IPS-20b (cell line): ENCODE measurements around the gene AIFM1.

Source experiments
- H3K27ac ChIP-seq: one replicate; pipeline ENCODE4 v1.5.1; 2013; ENCODE audit warnings: low read length
- H3K27me3 ChIP-seq: 2 replicates; pipeline ENCODE4 v1.6.1; 2013; ENCODE audit warnings: mild to moderate bottlenecking, low read length, inconsistent platforms; ENCODE audit not compliant: insufficient read depth
- H3K36me3 ChIP-seq: 2 replicates; pipeline ENCODE4 v1.6.1; 2013; ENCODE audit warnings: low read depth, mild to moderate bottlenecking, inconsistent platforms, low read length, moderate library complexity; ENCODE audit not compliant: insufficient read depth
- H3K4me1 ChIP-seq: 2 replicates; pipeline ENCODE4 v1.6.1; 2013; ENCODE audit warnings: mild to moderate bottlenecking, control low read depth, inconsistent platforms, low read length, moderate library complexity; ENCODE audit not compliant: insufficient read depth
- H3K4me3 ChIP-seq: 2 replicates; pipeline ENCODE4 v1.5.1; 2013; ENCODE audit warnings: mild to moderate bottlenecking, low read length, inconsistent platforms
- H3K9ac ChIP-seq: 2 replicates; pipeline ENCODE4 v1.6.1; 2013; ENCODE audit warnings: low read depth, mild to moderate bottlenecking, inconsistent platforms, low read length, moderate library complexity
- H3K9me3 ChIP-seq: 2 replicates; pipeline ENCODE4 v1.6.1; 2013; ENCODE audit warnings: mild to moderate bottlenecking, low read depth, low read length, inconsistent platforms; ENCODE audit not compliant: insufficient read depth

AIFM1 gene

GRCh38 chrX:130083656-130084382, 81.8 kb downstream of the AIFM1 start:
- H3K9ac ChIP-seq, result no peak overlapping the region
- no peaks in the 10 kb centered on the region for H3K9me3 ChIP-seq
- no peaks in the 10 kb centered on the region for H3K27me3 ChIP-seq
- H3K4me1 ChIP-seq, result no peaks in the 10 kb centered on the region; the same call in 1 of the 2 replicates
- H3K36me3 ChIP-seq, result no peaks in the 10 kb centered on the region
- no peak overlapping the region for H3K4me3 ChIP-seq
- no peak overlapping the region for H3K27ac ChIP-seq

- no peak overlapping the region for H3K9ac ChIP-seq
- no peaks in the 10 kb centered on the region; the same call in 1 of the 2 replicates for H3K4me1 ChIP-seq
- H3K27ac ChIP-seq, result no peak overlapping the region
- no peaks in the 10 kb centered on the region for H3K36me3 ChIP-seq
- no peaks in the 10 kb centered on the region for H3K27me3 ChIP-seq
- no peak overlapping the region for H3K4me3 ChIP-seq
- no peaks in the 10 kb centered on the region for H3K9me3 ChIP-seq
Observed at GRCh38 chrX:130083107-130083490, 82.5 kb downstream of the AIFM1 start.

- Histone ChIP-seq H3K9me3 (no peaks in the 10 kb centered on the region), H3K36me3 (no peaks in the 10 kb centered on the region), H3K9ac (no peak overlapping the region), H3K27ac (no peak overlapping the region), H3K27me3 (no peaks in the 10 kb centered on the region), H3K4me3 (no peak overlapping the region), H3K4me1 (no peaks in the 10 kb centered on the region; the same call in 1 of the 2 replicates)
Observed at GRCh38 chrX:130082244-130083106, 83.2 kb downstream of the AIFM1 start.

- Histone ChIP-seq H3K27ac (no peak overlapping the region), H3K36me3 (no peaks in the 10 kb centered on the region)
Observed at GRCh38 chrX:130081421-130082045, 84.1 kb downstream of the AIFM1 start.

GRCh38 chrX:130080791-130081367, 84.8 kb downstream of the AIFM1 start:
- no peak overlapping the region for H3K9ac ChIP-seq
- H3K4me1 ChIP-seq, result no peaks in the 10 kb centered on the region
- H3K27me3 ChIP-seq, result no peaks in the 10 kb centered on the region
- H3K27ac ChIP-seq, result no peak overlapping the region
- no peaks in the 10 kb centered on the region for H3K9me3 ChIP-seq
- no peaks in the 10 kb centered on the region for H3K36me3 ChIP-seq
- H3K4me3 ChIP-seq, result no peak overlapping the region

More at GRCh38 chrX:130081421-130082045, 84.1 kb downstream of the AIFM1 start:
- Histone ChIP-seq H3K4me3 (no peak overlapping the region), H3K27me3 (no peaks in the 10 kb centered on the region), H3K4me1 (no peaks in the 10 kb centered on the region; the same call in 1 of the 2 replicates), H3K9me3 (no peaks in the 10 kb centered on the region), H3K9ac (no peak overlapping the region)

GRCh38 chrX:130079824-130080406, 85.7 kb downstream of the AIFM1 start:
- no peak overlapping the region for H3K27ac ChIP-seq
- no peaks in the 10 kb centered on the region for H3K27me3 ChIP-seq
- H3K4me1 ChIP-seq, result no peaks in the 10 kb centered on the region
- no peak overlapping the region for H3K9ac ChIP-seq
- H3K36me3 ChIP-seq, result no peaks in the 10 kb centered on the region
- no peaks in the 10 kb centered on the region for H3K9me3 ChIP-seq
- H3K4me3 ChIP-seq, result no peak overlapping the region
